ENCODE data around the gene KIF1A. TPM values are rescaled to one million over a fixed set of nuclear protein-coding genes. Genes with fewer than 3 reads are reported as not detected.

The KIF1A gene
- total and polyA plus RNA-seq, 7 experiments from 2014 or later: 0.24 TPM; not detected in 6

DNA sequence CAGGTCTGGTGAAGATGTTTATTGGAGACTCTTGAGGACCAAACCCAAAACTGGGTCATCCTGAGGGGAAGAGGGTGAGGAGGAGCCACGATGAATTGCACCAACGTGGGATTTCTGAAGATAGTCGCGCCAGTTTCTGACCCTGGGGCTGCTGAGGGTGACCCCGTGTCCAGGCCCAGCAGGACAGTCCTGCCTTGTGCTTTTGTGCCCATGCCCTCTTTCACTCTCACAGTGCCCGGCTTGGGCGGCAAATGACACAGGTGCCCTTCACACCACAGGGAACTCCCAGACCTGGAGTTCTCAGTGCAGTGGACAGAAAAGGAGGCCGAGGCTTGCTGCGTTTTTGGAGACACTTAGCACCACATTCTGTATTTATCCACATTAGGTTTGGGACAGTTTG lies 15.5 kb upstream of the KIF1A start:
- Histone ChIP-seq H3K36me3 (ENCODE audit: control insufficient read depth in 2 of 3, insufficient read depth in 3 of 3, low read length in 3 of 3) (no peaks in the 10 kb centered on the region), H3K9me3 (ENCODE audit: control insufficient read depth in 2 of 3, low read length in 3 of 3) (no peaks in the 10 kb centered on the region), H3K27ac (ENCODE audit: low read depth, low read length) (no peak overlapping the region), H3K4me1 (ENCODE audit: control insufficient read depth in 2 of 2, insufficient read depth in 2 of 2, low read length in 2 of 2) (peaks cover 11 to 14% of the 10 kb centered on the region in 2 donors), H3K4me3 (ENCODE audit: low read length) (no peak overlapping the region), H3K27me3 (ENCODE audit: control insufficient read depth in 2 of 2, insufficient read depth in 2 of 2, low read length in 2 of 2) (no peaks in the 10 kb centered on the region)
- intact Hi-C loops (cut with micrococcal nuclease): loop anchor here (10.0 kb wide), 2 partner anchors 401 to 601 kb away; partner anchors contain the start of gene GPC1 (in 1 of the 2)
- no peak for DNase-seq
- H3K4me1 Mint-ChIP-seq: peaks cover 0 to 7% (median 0%) of the 10 kb centered on the region in 7 donors
- no peak overlapping the region for H3K4me3 Mint-ChIP-seq
- ATAC-seq: no peak
- CTCF ChIA-PET: no interaction called here
- POLR2A ChIA-PET: no interaction called here
- H3K27ac Mint-ChIP-seq: no peak overlapping the region
- peaks cover 0 to 6% (median 0%) of the 10 kb centered on the region in 5 donors for H3K27me3 Mint-ChIP-seq
- H3K36me3 Mint-ChIP-seq: no peaks in the 10 kb centered on the region
- H3K9me3 Mint-ChIP-seq: no peaks in the 10 kb centered on the region

DNA sequence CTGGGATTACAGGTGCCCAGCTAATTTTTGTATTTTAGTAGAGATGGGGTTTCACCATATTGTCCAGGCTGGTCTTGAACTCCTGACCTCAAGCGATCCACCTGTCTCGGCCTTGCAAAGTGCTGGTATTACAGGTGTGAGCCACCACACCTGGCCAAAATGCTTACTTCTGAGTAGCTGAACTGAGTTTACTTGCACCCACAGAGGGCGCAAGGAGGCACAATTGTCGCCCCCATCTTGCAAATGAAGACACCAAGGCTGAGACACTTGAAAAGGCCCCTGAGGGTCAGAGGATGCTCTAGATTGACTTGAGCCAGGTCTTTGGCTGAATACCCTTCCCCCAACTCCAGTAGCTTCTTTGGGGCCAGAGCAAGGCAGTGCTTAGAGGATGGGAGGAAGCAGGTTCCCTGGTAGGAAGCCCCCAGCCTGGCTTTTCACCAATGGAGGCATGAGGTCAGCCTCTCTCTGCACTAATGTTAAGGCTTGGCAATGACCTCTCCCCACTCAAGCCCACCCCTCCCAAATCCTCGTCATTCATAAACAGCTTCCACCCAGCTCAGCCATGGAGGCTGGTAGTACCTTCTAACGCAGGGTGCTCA lies 14.5 kb upstream of the KIF1A start:
- ChIA-PET POLR2A (no interaction called here), CTCF (no interaction called here)
- Histone ChIP-seq H3K4me3 (ENCODE audit: low read length) (no peak overlapping the region), H3K36me3 (ENCODE audit: control insufficient read depth in 2 of 3, insufficient read depth in 3 of 3, low read length in 3 of 3) (no peaks in the 10 kb centered on the region), H3K27me3 (ENCODE audit: control insufficient read depth in 2 of 2, insufficient read depth in 2 of 2, low read length in 2 of 2) (no peaks in the 10 kb centered on the region), H3K27ac (ENCODE audit: low read depth, low read length) (no peak overlapping the region), H3K9me3 (ENCODE audit: control insufficient read depth in 2 of 3, low read length in 3 of 3) (no peaks in the 10 kb centered on the region), H3K4me1 (ENCODE audit: control insufficient read depth in 2 of 2, insufficient read depth in 2 of 2, low read length in 2 of 2) (peaks cover 11 to 14% of the 10 kb centered on the region in 2 donors)
- Mint-ChIP-seq H3K27me3 (peaks cover 0 to 16% (median 4%) of the 10 kb centered on the region in 5 donors), H3K9me3 (no peaks in the 10 kb centered on the region), H3K36me3 (no peaks in the 10 kb centered on the region), H3K4me1 (peaks cover 0 to 7% (median 0%) of the 10 kb centered on the region in 7 donors), H3K4me3 (no peak overlapping the region), H3K27ac (peak overlapping the region in 1 of 9 donors; percentile 54)
- ATAC-seq: no peak
- intact Hi-C loops (cut with micrococcal nuclease): loop anchor here (5.0 to 10.0 kb wide), 3 partner anchors 397 to 600 kb away; partner anchors contain the start of gene GPC1 (in 2 of the 2)
- DNase-seq: no peak

DNA sequence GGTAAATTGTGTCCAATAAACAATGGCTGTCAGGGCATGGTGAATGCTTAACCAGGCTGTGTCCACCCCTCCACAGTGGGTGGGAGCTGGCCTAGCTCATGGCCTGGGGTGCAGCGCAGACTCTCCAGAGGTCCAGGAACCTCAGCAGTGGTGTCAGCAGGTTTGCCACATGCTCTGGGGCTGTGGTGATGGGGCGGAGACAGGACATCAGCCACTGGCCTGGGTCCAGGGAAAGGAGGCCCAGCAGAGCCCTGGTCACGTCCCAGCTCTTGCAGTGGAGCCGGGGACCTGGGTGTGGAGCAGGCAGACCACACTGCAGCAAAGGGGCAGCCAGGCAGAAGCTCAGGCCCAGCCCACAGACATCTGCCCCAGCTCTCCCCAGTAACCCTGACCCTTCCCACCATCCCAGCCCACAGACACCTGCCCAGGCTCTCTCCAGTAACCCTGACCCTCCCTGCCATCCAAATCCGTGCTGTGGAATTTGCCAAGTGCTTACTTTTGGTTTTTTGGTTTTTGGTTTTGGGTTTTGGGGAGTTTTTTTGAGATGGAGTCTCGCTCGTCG lies 13.8 kb upstream of the KIF1A start:
- POLR2A ChIA-PET: interaction anchor here (1.3 kb wide), 1 partner anchor 268 kb away, joined by 5 read pairs; no protein-coding TSS in a partner anchor
- Mint-ChIP-seq H3K4me1 (peaks cover 0 to 7% (median 0%) of the 10 kb centered on the region in 7 donors), H3K27ac (no peak overlapping the region), H3K9me3 (no peaks in the 10 kb centered on the region), H3K27me3 (peaks cover 0 to 21% (median 8%) of the 10 kb centered on the region in 5 donors), H3K36me3 (no peaks in the 10 kb centered on the region), H3K4me3 (no peak overlapping the region)
- CTCF ChIA-PET: interaction anchor here (1.5 kb wide), 1 partner anchor 320 kb away, joined by 3 read pairs; no protein-coding TSS in a partner anchor
- no peak for DNase-seq
- intact Hi-C loops (cut with micrococcal nuclease): loop anchor here (2.0 to 10.0 kb wide), 5 partner anchors 319 to 707 kb away; partner anchors contain the start of gene GPC1 (in 2 of the 2)
- ATAC-seq: no peak
- Histone ChIP-seq H3K27me3 (ENCODE audit: control insufficient read depth in 2 of 2, insufficient read depth in 2 of 2, low read length in 2 of 2) (no peaks in the 10 kb centered on the region), H3K36me3 (ENCODE audit: control insufficient read depth in 2 of 3, insufficient read depth in 3 of 3, low read length in 3 of 3) (no peaks in the 10 kb centered on the region), H3K9me3 (ENCODE audit: control insufficient read depth in 2 of 3, low read length in 3 of 3) (no peaks in the 10 kb centered on the region), H3K4me3 (ENCODE audit: low read length) (no peak overlapping the region), H3K27ac (ENCODE audit: low read depth, low read length) (no peak overlapping the region), H3K4me1 (ENCODE audit: control insufficient read depth in 2 of 2, insufficient read depth in 2 of 2, low read length in 2 of 2) (peaks cover 11 to 14% of the 10 kb centered on the region in 2 donors)

DNA sequence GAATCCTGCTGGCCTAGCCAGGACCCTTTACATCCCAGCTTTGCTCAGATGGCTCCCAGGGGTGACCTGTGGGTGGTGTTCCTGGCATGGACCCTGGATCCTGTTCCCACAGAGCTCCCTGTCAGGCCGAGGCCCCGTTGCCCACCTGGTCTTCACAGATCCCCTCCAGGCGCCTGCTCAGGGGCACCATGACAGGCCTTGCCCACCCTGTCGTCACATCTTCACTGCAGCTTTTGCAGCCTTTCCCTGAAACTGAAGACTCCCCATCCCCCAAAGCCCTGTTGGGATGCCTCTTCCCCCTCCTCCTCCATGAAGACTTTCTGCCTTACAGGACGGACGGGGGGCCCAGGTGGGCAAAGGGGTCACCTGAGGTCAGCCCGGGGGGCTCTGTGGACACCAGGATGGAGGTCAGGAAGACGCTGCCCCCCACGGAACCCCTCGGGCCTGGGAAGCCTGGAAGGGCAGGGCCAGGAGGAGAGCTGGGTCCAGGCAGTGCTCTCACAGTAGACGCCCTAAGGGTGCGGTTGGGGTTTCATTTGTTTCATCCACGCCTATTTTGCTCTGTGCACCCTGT lies 13.0 kb upstream of the KIF1A start:
- no peak overlapping the region for H3K4me3 ChIP-seq (ENCODE audit: low read length)
- ATAC-seq (no peak), DNase-seq (peak in 1 of 9 donors; percentile 35)
- peak overlapping the region in 2 of 9 donors; percentile 59 to 78 for H3K27ac Mint-ChIP-seq
- peak overlapping the region in 1 of 10 donors; percentile 49 for H3K4me3 Mint-ChIP-seq
- H3K4me1 Mint-ChIP-seq: peaks cover 0 to 7% (median 0%) of the 10 kb centered on the region in 7 donors
- no peaks in the 10 kb centered on the region for H3K27me3 ChIP-seq (ENCODE audit: control insufficient read depth in 2 of 2, insufficient read depth in 2 of 2, low read length in 2 of 2)
- no peak overlapping the region for H3K27ac ChIP-seq (ENCODE audit: low read depth, low read length)
- intact Hi-C loops (cut with micrococcal nuclease): loop anchor here (1.0 to 10.0 kb wide), 19 partner anchors 210 to 1048 kb away; partner anchors contain the start of genes CAPN10 (in 2 of the 2), FARP2 (in 2 of the 2), GPC1 (in 2 of the 2) and ATG4B (in 1 of the 2)
- no peaks in the 10 kb centered on the region for H3K9me3 Mint-ChIP-seq
- H3K36me3 Mint-ChIP-seq: no peaks in the 10 kb centered on the region
- no peaks in the 10 kb centered on the region for H3K36me3 ChIP-seq (ENCODE audit: control insufficient read depth in 2 of 3, insufficient read depth in 3 of 3, low read length in 3 of 3)
- POLR2A ChIA-PET: interaction anchor here (0.8 to 1.3 kb wide), 2 partner anchors 267 to 272 kb away, joined by 3 to 5 read pairs; no protein-coding TSS in a partner anchor
- peaks cover 0 to 27% (median 13%) of the 10 kb centered on the region in 5 donors for H3K27me3 Mint-ChIP-seq
- peaks cover 11 to 14% of the 10 kb centered on the region in 2 donors for H3K4me1 ChIP-seq (ENCODE audit: control insufficient read depth in 2 of 2, insufficient read depth in 2 of 2, low read length in 2 of 2)
- CTCF ChIA-PET: interaction anchor here (0.8 to 1.5 kb wide), 2 partner anchors 319 to 679 kb away, joined by 3 to 4 read pairs; no protein-coding TSS in a partner anchor
- H3K9me3 ChIP-seq (ENCODE audit: control insufficient read depth in 2 of 3, low read length in 3 of 3): no peaks in the 10 kb centered on the region

GRCh38 chr2:240832205-240832727 lies 12.2 kb upstream of the KIF1A start:
- intact Hi-C loops (cut with micrococcal nuclease): loop anchor here (1.0 to 10.0 kb wide), 19 partner anchors 209 to 1049 kb away; partner anchors contain the start of genes CAPN10 (in 2 of the 2), FARP2 (in 2 of the 2), GPC1 (in 2 of the 2) and ATG4B (in 1 of the 2)
- peaks cover 4 to 30% (median 19%) of the 10 kb centered on the region in 5 donors for H3K27me3 Mint-ChIP-seq
- H3K36me3 Mint-ChIP-seq: no peaks in the 10 kb centered on the region
- ChIA-PET POLR2A (interaction anchor here (0.8 kb wide), 1 partner anchor 271 kb away, joined by 3 read pairs; no protein-coding TSS in a partner anchor), CTCF (interaction anchor here (0.8 to 1.5 kb wide), 2 partner anchors 318 to 680 kb away, joined by 3 to 4 read pairs; no protein-coding TSS in a partner anchor)
- H3K27ac Mint-ChIP-seq: peak overlapping the region in 4 of 9 donors; percentile 22 to 88 (median 74)
- H3K36me3 ChIP-seq (ENCODE audit: control insufficient read depth in 2 of 3, insufficient read depth in 3 of 3, low read length in 3 of 3): no peaks in the 10 kb centered on the region
- H3K4me1 Mint-ChIP-seq: peaks cover 0 to 7% (median 0%) of the 10 kb centered on the region in 7 donors
- H3K4me3 ChIP-seq (ENCODE audit: low read length): peak overlapping the region; percentile 32
- H3K4me3 Mint-ChIP-seq: peak overlapping the region in 8 of 10 donors; percentile 56 to 78 (median 71)
- H3K9me3 ChIP-seq (ENCODE audit: control insufficient read depth in 2 of 3, low read length in 3 of 3): no peaks in the 10 kb centered on the region
- peaks cover 11 to 14% of the 10 kb centered on the region in 2 donors for H3K4me1 ChIP-seq (ENCODE audit: control insufficient read depth in 2 of 2, insufficient read depth in 2 of 2, low read length in 2 of 2)
- DNase-seq (peak; percentile 93 to 100 (median 99)), ATAC-seq (peak; percentile 96)
- H3K27ac ChIP-seq (ENCODE audit: low read depth, low read length): no peak overlapping the region
- H3K9me3 Mint-ChIP-seq: no peaks in the 10 kb centered on the region
- H3K27me3 ChIP-seq (ENCODE audit: control insufficient read depth in 2 of 2, insufficient read depth in 2 of 2, low read length in 2 of 2): no peaks in the 10 kb centered on the region
